GM19193 (cell line): ENCODE data around the gene ACSL3.

Experiments used
- POLR2A ChIP-seq: IDR thresholded peaks from 4 replicates; pipeline ENCODE4 v1.6.1; 2011; ENCODE audit not compliant: insufficient read depth, insufficient read length; ENCODE audit errors: extremely low read depth

ACSL3 gene

GRCh38 chr2:222892321-222892720 is 31.5 kb downstream of the ACSL3 start:
- no peak for TF ChIP-seq POLR2A

GRCh38 chr2:222892761-222893160 is 31.9 kb downstream of the ACSL3 start:
- no peak for TF ChIP-seq POLR2A

- TF ChIP-seq POLR2A = no peak
These were observed 32.9 kb downstream of the ACSL3 start for GRCh38 chr2:222893716-222894115.

- TF ChIP-seq POLR2A = no peak
These were observed 34.3 kb downstream of the ACSL3 start for GRCh38 chr2:222895144-222895543.

GRCh38 chr2:222897898-222898297 is 37.1 kb downstream of the ACSL3 start:
- no peak for TF ChIP-seq POLR2A

- no peak for TF ChIP-seq POLR2A
These were observed 38.8 kb downstream of the ACSL3 start for GRCh38 chr2:222899413-222900181.

- TF ChIP-seq POLR2A = no peak
These were observed 39.5 kb downstream of the ACSL3 start for GRCh38 chr2:222900354-222900753.

- no peak for TF ChIP-seq POLR2A
These were observed 41.8 kb downstream of the ACSL3 start for GRCh38 chr2:222902660-222903059.

- no peak for TF ChIP-seq POLR2A
These were observed 42.7 kb downstream of the ACSL3 start for GRCh38 chr2:222903234-222904220.

GRCh38 chr2:222904557-222905258 is 43.9 kb downstream of the ACSL3 start:
- TF ChIP-seq POLR2A = no peak

- no peak for TF ChIP-seq POLR2A
These were observed 46.2 kb downstream of the ACSL3 start for GRCh38 chr2:222907048-222907447.

- no peak for TF ChIP-seq POLR2A
These were observed 47.1 kb downstream of the ACSL3 start for GRCh38 chr2:222907790-222908441.

- TF ChIP-seq POLR2A = no peak
These were observed 48.5 kb downstream of the ACSL3 start for GRCh38 chr2:222909286-222909685.

- no peak for TF ChIP-seq POLR2A
These were observed 51.3 kb downstream of the ACSL3 start for GRCh38 chr2:222912117-222912516.
